ENCODE results near the gene CDH4. TPM values are rescaled to one million over a fixed set of nuclear protein-coding genes. Genes with fewer than 3 reads are reported as not detected.

The CDH4 gene
- total and polyA plus RNA-seq, 9 of the 15 experiments (the other 6 are each of a cell fraction or from before 2014, with no cell fraction given): 0.04 TPM; not detected in 8

- TF ChIP-seq MYBL2 (IDR thresholded peaks at IDR 0.05; ENCODE audit: low read depth) (no peak), MYBL2 (CRISPR knock-in tag; IDR thresholded peaks at IDR 0.05; ENCODE audit: borderline replicate concordance) (no peak), NR2C1 (IDR thresholded peaks at IDR 0.05) (no peak), NR2C1 (tag; IDR thresholded peaks at IDR 0.05) (no peak), CBX3 (IDR thresholded peaks at IDR 0.05; ENCODE audit: borderline replicate concordance in 1 of 2, low read length in 2 of 2) (no peak), HINFP (tag; conservative IDR thresholded peaks at IDR 0.05; ENCODE audit: low read depth) (no peak), NR3C1 (CRISPR knock-in tag; IDR thresholded peaks at IDR 0.05) (no peak), NRF1 (conservative IDR thresholded peaks at IDR 0.05 in 1 of 2, IDR thresholded peaks at IDR 0.05 in 1 of 2) (no peak)
- TF ChIP-seq, protein P1, sequence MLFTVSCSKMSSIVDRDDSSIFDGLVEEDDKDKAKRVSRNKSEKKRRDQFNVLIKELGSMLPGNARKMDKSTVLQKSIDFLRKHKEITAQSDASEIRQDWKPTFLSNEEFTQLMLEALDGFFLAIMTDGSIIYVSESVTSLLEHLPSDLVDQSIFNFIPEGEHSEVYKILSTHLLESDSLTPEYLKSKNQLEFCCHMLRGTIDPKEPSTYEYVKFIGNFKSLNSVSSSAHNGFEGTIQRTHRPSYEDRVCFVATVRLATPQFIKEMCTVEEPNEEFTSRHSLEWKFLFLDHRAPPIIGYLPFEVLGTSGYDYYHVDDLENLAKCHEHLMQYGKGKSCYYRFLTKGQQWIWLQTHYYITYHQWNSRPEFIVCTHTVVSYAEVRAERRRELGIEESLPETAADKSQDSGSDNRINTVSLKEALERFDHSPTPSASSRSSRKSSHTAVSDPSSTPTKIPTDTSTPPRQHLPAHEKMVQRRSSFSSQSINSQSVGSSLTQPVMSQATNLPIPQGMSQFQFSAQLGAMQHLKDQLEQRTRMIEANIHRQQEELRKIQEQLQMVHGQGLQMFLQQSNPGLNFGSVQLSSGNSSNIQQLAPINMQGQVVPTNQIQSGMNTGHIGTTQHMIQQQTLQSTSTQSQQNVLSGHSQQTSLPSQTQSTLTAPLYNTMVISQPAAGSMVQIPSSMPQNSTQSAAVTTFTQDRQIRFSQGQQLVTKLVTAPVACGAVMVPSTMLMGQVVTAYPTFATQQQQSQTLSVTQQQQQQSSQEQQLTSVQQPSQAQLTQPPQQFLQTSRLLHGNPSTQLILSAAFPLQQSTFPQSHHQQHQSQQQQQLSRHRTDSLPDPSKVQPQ (CRISPR knock-in tag; IDR thresholded peaks at IDR 0.05; ENCODE audit: borderline replicate concordance): no peak
- TF ChIP-seq, protein P2, sequence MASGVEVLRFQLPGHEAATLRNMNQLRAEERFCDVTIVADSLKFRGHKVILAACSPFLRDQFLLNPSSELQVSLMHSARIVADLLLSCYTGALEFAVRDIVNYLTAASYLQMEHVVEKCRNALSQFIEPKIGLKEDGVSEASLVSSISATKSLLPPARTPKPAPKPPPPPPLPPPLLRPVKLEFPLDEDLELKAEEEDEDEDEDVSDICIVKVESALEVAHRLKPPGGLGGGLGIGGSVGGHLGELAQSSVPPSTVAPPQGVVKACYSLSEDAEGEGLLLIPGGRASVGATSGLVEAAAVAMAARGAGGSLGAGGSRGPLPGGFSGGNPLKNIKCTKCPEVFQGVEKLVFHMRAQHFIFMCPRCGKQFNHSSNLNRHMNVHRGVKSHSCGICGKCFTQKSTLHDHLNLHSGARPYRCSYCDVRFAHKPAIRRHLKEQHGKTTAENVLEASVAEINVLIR (CRISPR knock-in tag; IDR thresholded peaks at IDR 0.05): no peak
Measured at GRCh38 chr20:61210862-61211261, 41.2 kb upstream of the CDH4 start (continued).
